ENCODE results near the gene RASSF7.
A peak's percentile ranks its signal among the peaks of the same experiment; 100 is the strongest.

Gene RASSF7

GRCh38 chr11:607971-608659, 47.3 kb downstream of the RASSF7 start:
- Histone ChIP-seq H3K4me2 (peak overlapping the region; percentile 43), H4K20me1 (peaks cover 100% of the 10 kb centered on the region), H3K36me3 (peaks cover 100% of the 10 kb centered on the region), H3K4me1 (peaks cover 28% of the 10 kb centered on the region), H3K27ac (peak overlapping the region; percentile 59), H3K27me3 (no peaks in the 10 kb centered on the region), H3K9me3 (no peaks in the 10 kb centered on the region), H3K9ac (0 out of 2 replicates have a peak overlapping the region, but pooled peaks have one; percentile 34), H3K4me3 (no peak overlapping the region)
- no peak for TF ChIP-seq Cebpa-rat (IDR thresholded peaks at IDR 0.05)

GRCh38 chr11:608791-609251, 48.1 kb downstream of the RASSF7 start:
- Histone ChIP-seq H3K4me3 (no peak overlapping the region), H3K9me3 (no peaks in the 10 kb centered on the region), H3K36me3 (peaks cover 96% of the 10 kb centered on the region), H3K4me2 (peak overlapping the region; percentile 43), H3K27me3 (no peaks in the 10 kb centered on the region), H3K27ac (peak overlapping the region; percentile 59), H4K20me1 (peaks cover 99% of the 10 kb centered on the region), H3K9ac (peak overlapping the region; percentile 34; the same call in 1 of the 2 replicates), H3K4me1 (peaks cover 33% of the 10 kb centered on the region)
- TF ChIP-seq Cebpa-rat (IDR thresholded peaks at IDR 0.05) = no peak

- H3K9me3 ChIP-seq = no peaks in the 10 kb centered on the region
- no peak overlapping the region for H3K9ac ChIP-seq
- H3K4me1 ChIP-seq = peaks cover 38% of the 10 kb centered on the region
- no peak for TF ChIP-seq Cebpa-rat (IDR thresholded peaks at IDR 0.05)
- peaks cover 95% of the 10 kb centered on the region for H3K36me3 ChIP-seq
- no peak overlapping the region for H3K4me2 ChIP-seq
- no peak overlapping the region for H3K4me3 ChIP-seq
- H3K27ac ChIP-seq = no peak overlapping the region; the same call in 1 of the 2 replicates
- H3K27me3 ChIP-seq = no peaks in the 10 kb centered on the region
- H4K20me1 ChIP-seq = peaks cover 99% of the 10 kb centered on the region
These were observed 48.6 kb downstream of the RASSF7 start for GRCh38 chr11:609341-609811.

- H3K9ac ChIP-seq = no peak overlapping the region
- no peak overlapping the region for H3K27ac ChIP-seq
- peaks cover 99% of the 10 kb centered on the region for H4K20me1 ChIP-seq
- peaks cover 92% of the 10 kb centered on the region for H3K36me3 ChIP-seq
- no peak overlapping the region for H3K4me2 ChIP-seq
- H3K4me3 ChIP-seq = no peak overlapping the region
- H3K27me3 ChIP-seq = no peaks in the 10 kb centered on the region
- H3K9me3 ChIP-seq = no peaks in the 10 kb centered on the region
- peaks cover 47% of the 10 kb centered on the region for H3K4me1 ChIP-seq
- no peak for TF ChIP-seq Cebpa-rat (IDR thresholded peaks at IDR 0.05)
These were observed 49.5 kb downstream of the RASSF7 start for GRCh38 chr11:610146-610801.

- H4K20me1 ChIP-seq = peaks cover 92% of the 10 kb centered on the region
- no peak overlapping the region for H3K4me3 ChIP-seq
- H3K27ac ChIP-seq = no peak overlapping the region
- H3K27me3 ChIP-seq = no peaks in the 10 kb centered on the region
- peaks cover 52% of the 10 kb centered on the region for H3K4me1 ChIP-seq
- no peak for TF ChIP-seq Cebpa-rat (IDR thresholded peaks at IDR 0.05)
- H3K36me3 ChIP-seq = peaks cover 82% of the 10 kb centered on the region
- H3K9ac ChIP-seq = no peak overlapping the region
- no peak overlapping the region for H3K4me2 ChIP-seq
- no peaks in the 10 kb centered on the region for H3K9me3 ChIP-seq
These were observed 50.5 kb downstream of the RASSF7 start for GRCh38 chr11:611001-611996.

GRCh38 chr11:612201-612960, 51.6 kb downstream of the RASSF7 start:
- Histone ChIP-seq H3K9me3 (no peaks in the 10 kb centered on the region), H3K36me3 (peaks cover 71% of the 10 kb centered on the region), H3K27me3 (no peaks in the 10 kb centered on the region), H4K20me1 (peaks cover 81% of the 10 kb centered on the region), H3K9ac (no peak overlapping the region), H3K4me1 (peaks cover 63% of the 10 kb centered on the region), H3K27ac (no peak overlapping the region), H3K4me2 (no peak overlapping the region), H3K4me3 (no peak overlapping the region)
- TF ChIP-seq Cebpa-rat (IDR thresholded peaks at IDR 0.05) = no peak

- Histone ChIP-seq H3K4me3 (no peak overlapping the region), H3K4me2 (no peak overlapping the region), H3K27ac (no peak overlapping the region), H3K27me3 (no peaks in the 10 kb centered on the region), H3K4me1 (peaks cover 59% of the 10 kb centered on the region), H3K9ac (no peak overlapping the region), H4K20me1 (peaks cover 75% of the 10 kb centered on the region), H3K9me3 (no peaks in the 10 kb centered on the region), H3K36me3 (peaks cover 68% of the 10 kb centered on the region)
- TF ChIP-seq Cebpa-rat (IDR thresholded peaks at IDR 0.05) = no peak
These were observed 52.2 kb downstream of the RASSF7 start for GRCh38 chr11:612961-613300.

- Histone ChIP-seq H3K36me3 (peaks cover 68% of the 10 kb centered on the region), H3K27me3 (no peaks in the 10 kb centered on the region), H3K4me3 (no peak overlapping the region), H3K9ac (no peak overlapping the region), H4K20me1 (peaks cover 70% of the 10 kb centered on the region), H3K4me1 (peaks cover 54% of the 10 kb centered on the region), H3K4me2 (no peak overlapping the region), H3K27ac (no peak overlapping the region), H3K9me3 (no peaks in the 10 kb centered on the region)
- TF ChIP-seq Cebpa-rat (IDR thresholded peaks at IDR 0.05) = no peak
These were observed 52.7 kb downstream of the RASSF7 start for GRCh38 chr11:613369-613968.
